HEK293 (cell line): ENCODE results near the gene PTPRN2.

ENCODE experiments used
- CTCF ChIA-PET: fragments of 350-600 bp; formaldehyde crosslinking; extraction: SDS; loops from one replicate; lab custom pipeline; 2021; ENCODE audit warnings: antibody characterized with exemption; lab: Yijun Ruan, JAX
- POLR2A ChIA-PET: fragments of 300-600 bp; formaldehyde crosslinking; extraction: SDS; loops from one replicate; lab custom pipeline; 2020; ENCODE audit warnings: antibody characterized with exemption, inconsistent platforms; lab: Yijun Ruan, JAX
- H3K27ac ChIP-seq: fragments of 200-500 bp; sonication (Bioruptor generic); 2 replicates; pipeline ENCODE4 v1.5.1; 2014; ENCODE audit warnings: low read depth, low read length, control low read depth, inconsistent platforms; ENCODE audit errors: extremely low read depth
- H3K36me3 ChIP-seq, 2 experiments: fragments of 200-500 bp in 1 of 2; sonication (Bioruptor generic) in 1 of 2; 1 replicate in 1 of 2; 2 replicates in 1 of 2; pipeline ENCODE4 v1.5.1; 2014 to 2017; ENCODE audit warnings: inconsistent platforms in 2 of 2, low read length in 2 of 2; ENCODE audit not compliant: control insufficient read depth in 2 of 2, insufficient read depth in 1 of 2
- H3K4me1 ChIP-seq: fragments of 200-500 bp; sonication (Bioruptor generic); 2 replicates; pipeline ENCODE4 v1.5.1; 2014; ENCODE audit warnings: mild to moderate bottlenecking, low read length, inconsistent platforms; ENCODE audit not compliant: control insufficient read depth, insufficient read depth
- H3K4me3 ChIP-seq: 2 replicates; pipeline ENCODE4 v1.5.1; 2011; ENCODE audit warnings: low read depth, mild to moderate bottlenecking, control low read depth, low read length, moderate library complexity
- H3K9me3 ChIP-seq: fragments of 200-500 bp; sonication (Bioruptor generic); 2 replicates; pipeline ENCODE4 v1.5.1; 2014; ENCODE audit warnings: low read depth, low read length, inconsistent platforms; ENCODE audit not compliant: control insufficient read depth, insufficient read depth
- AEBP2 ChIP-seq: fragments of 450-650 bp; formaldehyde crosslinking; IDR thresholded peaks from 2 replicates; pipeline ENCODE4 v1.5.1; 2016; ENCODE audit warnings: missing biosample characterization, missing genetic modification characterization, borderline replicate concordance
- GLI4 ChIP-seq: fragments of 450-650 bp; formaldehyde crosslinking; IDR thresholded peaks from 2 replicates; pipeline ENCODE4 v1.5.1; 2016; ENCODE audit warnings: missing biosample characterization, missing genetic modification characterization
- HOXC10 ChIP-seq: sonication (generic); formaldehyde crosslinking; IDR thresholded peaks from 2 replicates; pipeline ENCODE4 v1.8.1; 2023; ENCODE audit warnings: mild to moderate bottlenecking, missing genetic modification reagents
- KLF10 ChIP-seq: fragments of 450-650 bp; IDR thresholded peaks from 2 replicates; pipeline ENCODE4 v1.5.1; 2018; ENCODE audit warnings: missing biosample characterization, mild to moderate bottlenecking, missing genetic modification characterization
- KLF8 ChIP-seq: fragments of 450-650 bp; formaldehyde crosslinking; IDR thresholded peaks from 2 replicates; pipeline ENCODE4 v1.5.1; 2016; ENCODE audit warnings: missing biosample characterization, missing genetic modification characterization
- PRDM10 ChIP-seq: fragments of 450-650 bp; formaldehyde crosslinking; IDR thresholded peaks from 2 replicates; pipeline ENCODE4 v1.5.1; 2016; ENCODE audit warnings: missing biosample characterization, missing genetic modification characterization
- PRDM4 ChIP-seq: fragments of 450-650 bp; formaldehyde crosslinking; IDR thresholded peaks from 2 replicates; pipeline ENCODE4 v1.5.1; 2017; ENCODE audit warnings: missing biosample characterization, missing genetic modification characterization
- ZFP37 ChIP-seq: fragments of 450-650 bp; formaldehyde crosslinking; IDR thresholded peaks from 2 replicates; pipeline ENCODE4 v1.5.1; 2016; ENCODE audit warnings: missing biosample characterization, missing genetic modification characterization
- ZNF140 ChIP-seq: fragments of 450-650 bp; formaldehyde crosslinking; IDR thresholded peaks from 2 replicates; pipeline ENCODE4 v1.5.1; 2016; ENCODE audit warnings: missing biosample characterization, missing genetic modification characterization
- ZNF19 ChIP-seq: fragments of 450-650 bp; formaldehyde crosslinking; IDR thresholded peaks from 2 replicates; pipeline ENCODE4; 2016; ENCODE audit warnings: missing biosample characterization, missing genetic modification characterization, low read depth
- ZNF211 ChIP-seq: fragments of 450-650 bp; formaldehyde crosslinking; IDR thresholded peaks from 2 replicates; pipeline ENCODE4 v1.5.1; 2016; ENCODE audit warnings: low read depth, missing biosample characterization, missing genetic modification characterization
- ZNF350 ChIP-seq: fragments of 450-650 bp; formaldehyde crosslinking; IDR thresholded peaks from 2 replicates; pipeline ENCODE4 v1.5.0; 2017; ENCODE audit warnings: missing biosample characterization, mild to moderate bottlenecking, missing genetic modification characterization
- ZNF423 ChIP-seq: fragments of 450-650 bp; formaldehyde crosslinking; IDR thresholded peaks from 2 replicates; pipeline ENCODE4 v1.5.1; 2016; ENCODE audit warnings: missing biosample characterization, missing genetic modification characterization
- ZNF610 ChIP-seq: fragments of 450-650 bp; formaldehyde crosslinking; IDR thresholded peaks from 2 replicates; pipeline ENCODE4 v1.5.1; 2016; ENCODE audit warnings: missing biosample characterization, missing genetic modification characterization, borderline replicate concordance
- ZNF654 ChIP-seq: fragments of 450-650 bp; formaldehyde crosslinking; IDR thresholded peaks from 2 replicates; pipeline ENCODE4 v1.5.1; 2016; ENCODE audit warnings: low read depth, missing biosample characterization, missing genetic modification characterization
- ZNF747 ChIP-seq: fragments of 450-650 bp; formaldehyde crosslinking; IDR thresholded peaks from 2 replicates; pipeline ENCODE4 v1.5.1; 2016; ENCODE audit warnings: missing biosample characterization, missing genetic modification characterization
- ZNF76 ChIP-seq: fragments of 450-650 bp; formaldehyde crosslinking; IDR thresholded peaks from 2 replicates; pipeline ENCODE4; 2016; ENCODE audit warnings: low read depth, missing biosample characterization, missing genetic modification characterization, borderline replicate concordance
- TF ChIP-seq, protein P1 (sequence below): fragments of 450-650 bp; formaldehyde crosslinking; IDR thresholded peaks from 2 replicates; pipeline ENCODE4 v1.5.1; 2017; ENCODE audit warnings: missing biosample characterization, missing genetic modification characterization
- TF ChIP-seq, protein P2 (sequence below): fragments of 450-650 bp; formaldehyde crosslinking; IDR thresholded peaks from 2 replicates; pipeline ENCODE4 v1.5.1; 2016; ENCODE audit warnings: missing biosample characterization, missing genetic modification characterization

The PTPRN2 gene

DNA sequence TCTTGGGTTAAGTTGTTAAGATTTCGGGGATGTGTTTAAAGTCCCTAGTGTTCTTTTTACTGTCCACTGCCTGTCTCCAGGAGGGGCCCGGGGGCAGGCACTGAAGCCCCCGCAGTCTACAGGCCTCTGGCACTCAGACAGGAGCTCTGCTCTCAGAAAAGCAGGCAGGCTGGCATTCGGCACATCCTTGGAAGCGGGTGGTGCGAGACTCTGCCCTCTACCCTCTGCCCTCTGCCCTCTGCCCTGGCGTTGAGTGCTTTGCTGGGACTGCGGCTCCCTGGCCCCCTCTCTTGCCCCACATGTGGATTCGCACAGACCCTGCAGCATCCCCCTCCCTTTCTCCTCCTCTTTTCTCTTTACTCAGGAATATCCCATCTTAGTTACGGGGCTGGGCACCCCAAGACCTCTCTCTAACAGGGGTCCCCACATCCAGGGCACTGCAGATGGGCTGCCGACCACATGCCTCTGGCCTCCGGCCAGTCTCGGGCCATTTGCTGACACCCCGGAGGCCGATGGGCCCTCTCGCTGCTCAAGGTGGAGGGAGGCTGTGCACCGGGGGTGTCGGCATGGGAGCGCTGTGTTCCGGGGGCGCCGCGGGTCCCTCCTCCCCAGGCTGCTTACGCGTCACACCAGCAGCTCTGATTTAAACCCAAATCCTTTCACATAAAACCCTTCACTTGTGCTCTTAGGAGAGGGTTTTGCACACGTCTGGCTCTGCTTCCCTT is 770.9 kb downstream of the PTPRN2 start:
- no peaks in the 10 kb centered on the region for H3K36me3 ChIP-seq
- CTCF ChIA-PET: no interaction called here
- TF ChIP-seq ZNF211 (tag by site-specific recombination) (no peak), ZNF423 (tag by site-specific recombination) (no peak), AEBP2 (tag by site-specific recombination) (no peak), ZNF350 (no peak), ZNF610 (tag by site-specific recombination) (no peak), PRDM10 (tag by site-specific recombination) (no peak), ZNF654 (tag by site-specific recombination) (no peak), GLI4 (tag by site-specific recombination) (no peak), KLF10 (tag by site-specific recombination) (no peak), HOXC10 (CRISPR knock-in tag) (no peak), KLF8 (tag by site-specific recombination) (no peak), ZNF747 (tag by site-specific recombination) (no peak), ZNF76 (tag by site-specific recombination) (no peak), ZFP37 (tag by site-specific recombination) (no peak), ZNF140 (tag by site-specific recombination) (no peak), PRDM4 (tag by site-specific recombination) (no peak), ZNF19 (tag by site-specific recombination) (no peak)
- TF ChIP-seq, protein P1, sequence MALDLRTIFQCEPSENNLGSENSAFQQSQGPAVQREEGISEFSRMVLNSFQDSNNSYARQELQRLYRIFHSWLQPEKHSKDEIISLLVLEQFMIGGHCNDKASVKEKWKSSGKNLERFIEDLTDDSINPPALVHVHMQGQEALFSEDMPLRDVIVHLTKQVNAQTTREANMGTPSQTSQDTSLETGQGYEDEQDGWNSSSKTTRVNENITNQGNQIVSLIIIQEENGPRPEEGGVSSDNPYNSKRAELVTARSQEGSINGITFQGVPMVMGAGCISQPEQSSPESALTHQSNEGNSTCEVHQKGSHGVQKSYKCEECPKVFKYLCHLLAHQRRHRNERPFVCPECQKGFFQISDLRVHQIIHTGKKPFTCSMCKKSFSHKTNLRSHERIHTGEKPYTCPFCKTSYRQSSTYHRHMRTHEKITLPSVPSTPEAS: no peak
- TF ChIP-seq, protein P2, sequence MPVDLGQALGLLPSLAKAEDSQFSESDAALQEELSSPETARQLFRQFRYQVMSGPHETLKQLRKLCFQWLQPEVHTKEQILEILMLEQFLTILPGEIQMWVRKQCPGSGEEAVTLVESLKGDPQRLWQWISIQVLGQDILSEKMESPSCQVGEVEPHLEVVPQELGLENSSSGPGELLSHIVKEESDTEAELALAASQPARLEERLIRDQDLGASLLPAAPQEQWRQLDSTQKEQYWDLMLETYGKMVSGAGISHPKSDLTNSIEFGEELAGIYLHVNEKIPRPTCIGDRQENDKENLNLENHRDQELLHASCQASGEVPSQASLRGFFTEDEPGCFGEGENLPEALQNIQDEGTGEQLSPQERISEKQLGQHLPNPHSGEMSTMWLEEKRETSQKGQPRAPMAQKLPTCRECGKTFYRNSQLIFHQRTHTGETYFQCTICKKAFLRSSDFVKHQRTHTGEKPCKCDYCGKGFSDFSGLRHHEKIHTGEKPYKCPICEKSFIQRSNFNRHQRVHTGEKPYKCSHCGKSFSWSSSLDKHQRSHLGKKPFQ (tag by site-specific recombination): no peak

More for the DNA sequence above, 770.9 kb downstream of the PTPRN2 start:
- Histone ChIP-seq H3K4me3 (no peak overlapping the region), H3K9me3 (no peaks in the 10 kb centered on the region), H3K27ac (no peak overlapping the region), H3K4me1 (no peaks in the 10 kb centered on the region)
- POLR2A ChIA-PET: no interaction called here
